GM21576 (cell line): ENCODE measurements around the gene HMX1.

Experiments used
- ATAC-seq: cut with Tn5 transposase; IDR thresholded peaks from one replicate; pipeline ENCODE4 v1.9.1; 2021; ENCODE audit warnings: mild to moderate bottlenecking, moderate library complexity; ENCODE audit not compliant: unreplicated experiment

The HMX1 gene

DNA sequence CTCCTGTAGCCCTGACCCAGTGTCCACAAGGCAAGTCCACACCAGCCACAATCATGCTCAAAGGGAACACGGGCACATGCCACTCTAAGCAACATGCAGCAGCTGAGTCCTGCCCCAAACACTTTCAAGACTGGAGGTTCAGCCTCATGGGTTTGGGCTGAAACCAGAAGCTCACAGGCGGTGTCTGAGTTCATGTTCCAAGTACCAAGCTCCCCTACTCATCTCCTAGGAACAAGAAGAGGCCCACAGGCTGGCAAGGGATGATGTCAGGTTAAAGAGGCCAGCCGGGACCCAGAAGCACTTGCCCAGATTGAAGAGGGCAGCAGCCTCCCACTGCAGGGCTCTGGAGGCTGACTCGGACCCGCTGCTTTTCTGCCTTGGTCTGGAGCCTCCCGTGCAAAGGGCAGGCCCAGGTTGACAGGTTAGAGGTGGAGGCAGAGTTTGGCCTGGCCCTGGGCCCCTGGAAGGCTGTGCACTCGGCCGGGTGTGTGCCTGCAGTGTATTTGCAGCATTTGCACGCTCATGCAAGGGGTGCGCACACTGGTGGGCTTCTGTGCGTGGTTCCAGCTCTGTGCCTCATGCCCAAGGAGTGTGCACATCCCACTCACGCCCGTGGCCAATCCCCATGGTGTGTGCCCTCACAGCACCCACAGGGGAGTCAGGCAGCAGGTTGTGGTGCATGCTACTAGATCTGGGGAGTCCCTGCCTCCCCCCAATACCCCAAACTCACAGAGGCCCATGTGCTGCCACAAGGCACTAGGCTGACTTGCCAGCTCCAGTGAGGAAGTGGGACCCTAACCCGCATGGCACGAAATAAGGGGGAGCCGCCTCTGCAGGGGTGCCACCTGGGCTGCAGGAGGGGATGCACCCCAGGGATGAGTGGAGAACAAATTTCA, 2.4 kb downstream of the HMX1 start:
- no peak for ATAC-seq

DNA sequence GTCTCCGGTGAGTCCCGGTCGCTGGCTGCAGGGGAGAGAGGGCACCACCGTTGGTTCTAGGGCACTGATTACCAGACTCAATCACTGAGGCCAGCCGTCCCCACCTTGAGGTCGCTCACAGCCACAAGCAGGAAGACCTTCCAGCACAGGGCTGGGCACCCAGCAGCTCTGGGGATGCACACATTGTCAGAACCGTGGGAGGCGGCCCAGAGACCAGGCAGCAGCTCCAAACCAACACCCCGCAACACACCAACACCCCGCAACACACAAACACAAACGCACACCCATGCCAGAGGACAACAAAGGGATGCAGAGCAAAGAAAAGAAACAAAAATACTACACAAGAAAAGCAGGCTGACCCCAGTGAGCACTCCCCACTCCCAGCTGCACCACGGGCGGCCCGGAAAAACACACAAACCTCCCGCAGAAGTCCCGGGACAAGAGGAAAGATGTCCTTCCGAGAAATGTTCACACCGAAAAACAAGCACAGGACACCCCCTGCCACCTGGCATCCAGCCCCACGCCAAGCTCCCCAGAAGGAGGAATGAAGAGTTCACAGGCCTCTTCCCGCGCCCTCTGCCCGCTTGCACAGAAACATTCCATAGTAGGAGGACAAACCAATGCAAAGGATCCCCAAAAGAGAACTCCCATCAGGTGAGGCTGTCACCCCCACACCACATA, 3.2 kb downstream of the HMX1 start:
- ATAC-seq = no peak

DNA sequence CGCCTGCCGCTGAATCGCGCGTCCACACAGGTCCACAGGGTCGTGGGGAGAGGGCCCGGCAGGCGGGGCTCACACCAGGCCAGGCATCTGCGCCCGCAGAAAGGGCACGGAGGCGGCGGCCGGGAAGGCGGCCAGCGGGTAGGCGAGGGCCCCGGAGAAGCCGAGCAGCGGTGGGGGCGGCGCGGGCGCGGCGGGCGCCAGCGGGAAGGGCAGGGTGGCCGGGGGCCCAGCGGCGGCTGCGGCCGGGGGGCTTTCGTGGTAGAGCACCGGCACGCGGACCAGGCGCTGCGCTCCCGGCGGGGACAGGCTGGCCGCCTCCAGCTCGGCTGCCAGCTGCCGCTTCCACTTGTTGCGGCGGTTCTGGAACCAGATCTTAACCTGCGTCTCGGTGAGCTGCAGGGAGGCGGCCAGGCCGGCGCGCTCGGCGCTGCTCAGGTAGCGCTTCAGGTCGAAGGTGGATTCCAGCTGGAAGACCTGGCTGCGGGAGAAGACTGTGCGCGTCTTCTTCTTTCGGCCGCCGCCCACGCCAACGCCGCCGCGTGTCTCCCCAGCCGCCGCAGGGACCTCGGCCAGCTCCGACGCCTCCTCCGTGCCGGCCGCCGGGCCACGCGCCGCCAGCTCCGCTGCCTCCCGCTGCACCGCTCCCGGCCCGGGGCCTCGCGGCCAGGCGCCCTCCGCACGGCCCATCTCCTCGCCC, 3.9 kb downstream of the HMX1 start:
- ATAC-seq = no peak

- no peak for ATAC-seq
Measured at GRCh38 chr4:8866828-8867623, 4.6 kb downstream of the HMX1 start.

DNA sequence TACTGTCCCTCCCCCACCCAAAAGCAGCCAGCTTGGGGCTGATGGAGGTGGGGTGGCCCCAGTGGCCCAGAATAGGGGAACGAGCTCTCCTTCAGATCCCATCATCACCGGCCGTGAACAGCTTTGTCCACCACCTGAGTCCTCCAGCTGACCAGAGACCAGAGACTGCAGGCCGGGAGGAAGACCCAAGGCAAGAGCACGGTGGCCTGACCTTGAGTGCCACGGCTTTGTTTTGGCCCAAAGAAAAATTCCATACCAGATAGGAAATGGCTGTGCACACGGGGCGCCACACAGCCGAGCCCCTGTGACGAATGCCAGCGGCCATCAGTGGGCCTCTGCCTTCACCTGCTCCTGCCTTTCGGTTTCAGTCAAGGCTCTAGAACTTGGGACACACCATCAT, 5.2 kb downstream of the HMX1 start:
- ATAC-seq = no peak

GRCh38 chr4:8865681-8866310, 5.8 kb downstream of the HMX1 start:
- no peak for ATAC-seq

- ATAC-seq = no peak
Measured at GRCh38 chr4:8864912-8865680, 6.5 kb downstream of the HMX1 start.

- no peak for ATAC-seq
Measured at GRCh38 chr4:8863686-8864682, 7.7 kb downstream of the HMX1 start.

GRCh38 chr4:8862800-8863685, 8.6 kb downstream of the HMX1 start:
- no peak for ATAC-seq

DNA sequence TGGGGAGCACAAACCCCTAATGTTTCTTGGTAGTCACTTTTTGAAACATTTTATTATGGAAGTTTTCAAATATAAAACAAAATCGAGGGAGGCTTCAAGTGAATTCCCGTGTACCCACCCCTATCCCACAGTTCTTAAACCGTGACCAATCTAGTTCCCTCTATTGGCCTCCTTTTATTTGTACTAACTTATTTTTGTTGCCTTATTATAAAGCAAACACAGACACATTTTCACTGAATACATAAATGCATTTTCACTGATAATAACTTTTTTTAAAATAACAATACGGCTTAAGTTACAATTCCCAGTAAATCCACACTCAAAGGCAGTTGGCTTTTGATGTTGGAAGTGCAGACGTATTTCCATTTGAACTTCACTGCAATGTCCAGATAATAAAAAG, 9.3 kb downstream of the HMX1 start:
- no peak for ATAC-seq

DNA sequence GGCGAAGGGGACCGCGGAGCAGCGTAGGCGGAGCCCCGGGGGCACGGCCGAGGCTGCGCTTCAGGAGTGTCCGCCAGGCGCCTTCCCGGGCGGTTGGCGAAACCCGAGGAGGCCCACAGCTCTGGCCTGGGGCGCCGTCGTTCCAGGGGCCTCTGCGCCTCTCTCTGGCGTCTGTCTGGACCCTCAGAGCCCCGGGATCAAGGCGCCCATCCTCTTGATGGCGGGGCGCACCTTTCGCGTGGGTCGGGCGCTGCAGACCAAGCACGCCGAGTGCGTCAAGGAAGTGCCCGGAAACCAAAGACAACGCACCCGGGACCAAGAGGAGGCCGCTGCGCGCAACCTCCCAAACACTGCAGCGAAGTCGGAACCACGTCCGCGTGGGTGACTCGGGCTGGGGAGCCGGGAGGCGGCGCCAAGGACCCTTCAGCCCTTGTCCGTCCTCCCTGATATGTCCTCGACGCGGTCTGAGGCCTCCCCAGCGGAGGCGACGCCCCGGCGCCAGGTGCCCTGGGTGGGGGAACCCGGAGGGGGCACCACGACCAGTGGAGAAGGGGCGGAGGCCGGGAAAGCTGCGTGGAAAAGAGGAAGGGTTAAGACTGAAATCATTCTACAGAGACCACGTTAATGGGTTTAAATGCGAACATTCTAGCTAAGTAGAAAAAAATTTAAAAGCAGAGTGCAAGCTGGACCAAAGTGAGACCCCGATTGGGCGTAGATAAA, 9.9 kb downstream of the HMX1 start:
- ATAC-seq = no peak

- no peak for ATAC-seq
Measured at GRCh38 chr4:8860892-8861575, 10.6 kb downstream of the HMX1 start.

DNA sequence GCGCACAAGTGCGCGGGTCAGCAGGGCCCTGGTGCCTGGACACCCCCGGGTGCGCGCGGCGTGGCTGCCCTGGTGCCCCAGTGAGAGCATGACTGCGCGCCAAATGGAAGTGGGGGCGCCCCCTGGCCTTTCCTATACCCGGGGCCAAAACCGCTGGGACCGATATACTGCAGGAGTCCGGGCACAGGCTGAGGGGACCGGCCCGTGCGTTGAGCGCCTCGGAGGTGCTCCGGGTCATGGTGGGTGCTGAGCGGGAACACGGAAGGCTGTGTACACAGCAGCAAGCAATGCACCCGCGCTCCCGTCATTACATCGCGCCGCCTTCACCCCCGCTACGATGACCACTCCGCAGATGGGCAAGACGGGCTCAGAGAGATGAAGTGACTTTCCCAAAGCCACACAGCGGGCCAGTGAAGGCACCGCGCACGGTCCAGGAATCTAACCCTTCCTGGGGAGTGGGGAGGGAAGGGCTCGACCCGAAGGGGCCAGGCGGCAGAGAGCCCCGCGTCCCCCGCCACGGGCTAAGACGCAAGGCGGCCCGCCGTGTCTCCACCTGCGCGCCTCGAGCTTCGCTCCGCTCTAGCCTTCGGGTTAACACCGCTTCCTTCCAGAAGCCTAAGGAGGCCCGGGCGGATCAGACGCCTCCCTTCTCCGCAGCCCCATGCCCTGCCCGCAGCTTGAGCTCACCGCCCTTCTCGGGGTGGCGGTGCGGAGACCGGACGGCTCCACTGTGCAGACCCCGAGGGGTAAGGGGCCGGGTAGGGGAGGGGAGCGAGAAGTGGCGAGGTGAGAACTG, 11.3 kb downstream of the HMX1 start:
- no peak for ATAC-seq

DNA sequence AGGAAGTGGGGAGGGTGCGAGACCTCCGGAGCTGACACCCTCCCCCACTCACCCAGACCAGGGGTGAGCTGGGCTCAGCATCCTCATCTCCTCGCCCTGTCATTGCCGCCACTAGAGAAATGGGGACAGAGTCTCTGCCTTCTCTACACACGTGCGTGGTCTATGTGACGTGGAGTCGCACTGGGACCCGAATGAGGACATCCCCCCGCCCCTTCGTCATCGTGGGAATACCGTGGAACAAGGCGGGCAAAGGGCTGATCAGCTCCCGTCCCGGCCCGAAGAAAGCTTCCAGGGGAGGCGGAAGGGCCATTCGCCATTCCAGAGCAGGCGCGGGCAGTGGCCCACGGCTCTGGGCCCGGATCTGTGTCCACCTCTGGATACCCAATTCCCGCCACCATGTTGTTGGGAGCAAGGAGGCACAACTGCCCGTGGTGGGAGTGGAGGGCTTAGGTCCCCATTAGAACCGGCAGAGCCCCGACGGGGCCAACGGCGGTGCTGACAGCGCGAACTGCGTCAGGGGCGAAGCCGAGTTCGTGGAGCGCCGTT, 12.0 kb downstream of the HMX1 start:
- ATAC-seq = no peak

DNA sequence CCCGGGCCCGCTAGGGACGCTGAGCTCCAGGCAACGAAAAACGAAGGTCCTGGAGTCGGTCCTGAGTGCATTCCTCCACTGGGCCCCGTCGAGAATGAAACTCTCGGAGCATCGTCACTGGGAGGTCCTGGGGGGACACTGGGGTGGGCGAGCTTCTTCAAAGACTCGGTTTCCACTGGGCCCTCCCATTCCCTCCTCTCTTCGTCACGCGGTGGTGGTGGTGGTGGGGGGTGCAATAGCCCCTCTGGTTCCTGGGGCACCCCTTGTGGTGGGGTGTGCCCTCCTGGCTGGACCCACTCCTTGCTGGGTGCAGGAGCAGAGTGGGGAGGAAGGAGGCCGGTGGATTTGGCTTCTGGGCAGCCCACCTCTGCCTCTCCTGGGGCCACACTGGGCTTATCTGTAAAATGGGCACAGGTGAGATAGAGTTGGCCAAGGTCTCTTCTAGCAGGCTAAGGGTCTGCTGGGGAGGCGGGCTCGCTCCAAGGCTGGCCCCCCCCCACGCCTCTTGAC, 12.9 kb downstream of the HMX1 start:
- no peak for ATAC-seq
